ENCODE measurements around the gene GIMAP5. TPM values are rescaled to one million over a fixed set of nuclear protein-coding genes. Genes with fewer than 3 reads are reported as not detected.

Gene GIMAP5
- total RNA-seq, 6 experiments from 2014 or later = 2.9 to 9.8 (median 8.0) TPM

DNA sequence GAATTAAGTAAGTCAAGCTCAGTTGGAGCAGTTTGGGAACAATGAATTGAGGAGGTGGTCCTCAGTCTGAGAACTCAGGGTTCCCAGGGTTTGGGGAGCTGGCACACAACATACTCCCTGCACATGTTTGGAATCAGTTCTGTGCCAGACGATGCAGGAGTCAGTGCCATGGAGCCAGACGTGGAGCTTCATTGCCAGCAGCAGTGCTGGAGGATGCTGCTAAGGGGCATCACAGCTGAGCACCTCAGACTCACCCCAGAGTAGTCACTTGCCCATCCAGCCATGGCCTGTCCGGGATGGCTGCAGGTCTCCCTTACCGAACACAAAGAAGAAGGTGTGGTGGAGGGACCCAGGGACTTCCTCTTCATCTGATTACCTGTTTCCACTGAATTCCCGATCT is 7.9 kb downstream of the GIMAP5 start:
- no peak for DNase-seq
- TF ChIP-seq POLR2A (IDR thresholded peaks at IDR 0.05) = no peak
- TF ChIP-seq, protein P1, sequence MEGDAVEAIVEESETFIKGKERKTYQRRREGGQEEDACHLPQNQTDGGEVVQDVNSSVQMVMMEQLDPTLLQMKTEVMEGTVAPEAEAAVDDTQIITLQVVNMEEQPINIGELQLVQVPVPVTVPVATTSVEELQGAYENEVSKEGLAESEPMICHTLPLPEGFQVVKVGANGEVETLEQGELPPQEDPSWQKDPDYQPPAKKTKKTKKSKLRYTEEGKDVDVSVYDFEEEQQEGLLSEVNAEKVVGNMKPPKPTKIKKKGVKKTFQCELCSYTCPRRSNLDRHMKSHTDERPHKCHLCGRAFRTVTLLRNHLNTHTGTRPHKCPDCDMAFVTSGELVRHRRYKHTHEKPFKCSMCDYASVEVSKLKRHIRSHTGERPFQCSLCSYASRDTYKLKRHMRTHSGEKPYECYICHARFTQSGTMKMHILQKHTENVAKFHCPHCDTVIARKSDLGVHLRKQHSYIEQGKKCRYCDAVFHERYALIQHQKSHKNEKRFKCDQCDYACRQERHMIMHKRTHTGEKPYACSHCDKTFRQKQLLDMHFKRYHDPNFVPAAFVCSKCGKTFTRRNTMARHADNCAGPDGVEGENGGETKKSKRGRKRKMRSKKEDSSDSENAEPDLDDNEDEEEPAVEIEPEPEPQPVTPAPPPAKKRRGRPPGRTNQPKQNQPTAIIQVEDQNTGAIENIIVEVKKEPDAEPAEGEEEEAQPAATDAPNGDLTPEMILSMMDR (IDR thresholded peaks at IDR 0.05) = no peak
- intact Hi-C loops (cut with DNase I) = loop anchor here in 1 of 2 donors (10.0 kb wide), 1 partner anchor 300 kb away; no protein-coding TSS in a partner anchor
- H3K9me3 ChIP-seq = no peaks in the 10 kb centered on the region
- H3K4me3 ChIP-seq = no peak overlapping the region
- H3K36me3 ChIP-seq = no peaks in the 10 kb centered on the region
- H3K27ac ChIP-seq = no peak overlapping the region
- no peaks in the 10 kb centered on the region for H3K27me3 ChIP-seq
- peak in 2 of 4 donors; percentile 5 to 16 for ATAC-seq
- WGBS (ENCODE audit: insufficient coverage, low coverage, low lambda C conversion rate, missing lambda C conversion rate) = 69% methylated on average over 2 of the region's 5 CpGs
- H3K4me1 ChIP-seq = peaks cover 0 to 7% (median 3%) of the 10 kb centered on the region in 4 donors

DNA sequence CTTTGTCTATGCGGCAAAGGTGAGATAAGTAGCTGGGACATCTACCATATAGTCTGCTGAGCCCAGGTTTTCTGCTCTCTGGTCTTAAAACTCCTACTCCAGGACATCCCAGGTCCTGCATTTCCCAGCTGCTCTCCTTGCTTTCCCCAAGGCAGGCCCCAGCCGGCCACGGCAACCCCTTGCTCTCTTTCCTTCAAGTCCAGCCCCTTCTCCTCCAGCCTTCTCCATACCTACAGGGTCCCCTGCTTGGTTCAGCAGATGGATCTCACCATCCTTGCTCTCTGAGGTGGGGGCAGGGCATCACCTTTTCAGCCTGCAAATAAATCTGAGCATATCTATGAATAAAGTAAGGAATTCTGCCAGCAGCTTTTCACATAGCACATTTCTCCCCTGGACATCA is 8.7 kb downstream of the GIMAP5 start:
- no peak for ATAC-seq
- 83% methylated on average over 3 of the region's 3 CpGs for WGBS (ENCODE audit: insufficient coverage, low coverage, low lambda C conversion rate, missing lambda C conversion rate)
- no peak overlapping the region for H3K4me3 ChIP-seq
- intact Hi-C loops (cut with DNase I) = loop anchor here in 1 of 2 donors (10.0 kb wide), 1 partner anchor 301 kb away; no protein-coding TSS in a partner anchor
- H3K9me3 ChIP-seq = no peaks in the 10 kb centered on the region
- no peaks in the 10 kb centered on the region for H3K36me3 ChIP-seq
- no peak for DNase-seq
- H3K27ac ChIP-seq = no peak overlapping the region
- no peak for TF ChIP-seq POLR2A (IDR thresholded peaks at IDR 0.05)
- TF ChIP-seq, protein P1 (IDR thresholded peaks at IDR 0.05) = no peak
- H3K4me1 ChIP-seq = peaks cover 0 to 10% (median 3%) of the 10 kb centered on the region in 4 donors
- H3K27me3 ChIP-seq = no peaks in the 10 kb centered on the region

DNA sequence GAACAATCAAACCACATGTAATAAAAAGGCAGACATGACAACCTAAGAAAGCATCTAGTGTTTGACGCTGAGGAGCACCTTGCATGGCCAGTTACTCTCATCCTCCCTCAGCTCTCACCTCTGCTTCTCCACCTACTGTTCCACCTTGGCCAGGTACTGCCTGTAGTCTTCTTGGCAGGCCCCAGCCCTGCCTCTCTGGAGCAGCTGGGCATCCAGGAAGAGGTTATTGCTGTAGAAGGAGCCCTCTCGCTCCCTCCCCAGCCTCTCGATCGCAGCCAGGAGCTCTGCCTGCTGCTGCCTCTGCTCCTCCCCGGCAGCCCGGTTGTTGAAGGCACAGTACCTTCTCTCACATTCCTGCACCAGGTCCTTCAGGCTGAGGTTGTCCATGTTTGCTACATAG is 9.7 kb downstream of the GIMAP5 start:
- TF ChIP-seq POLR2A (IDR thresholded peaks at IDR 0.05) = no peak
- TF ChIP-seq, protein P1 (IDR thresholded peaks at IDR 0.05) = no peak
- no peak overlapping the region for H3K27ac ChIP-seq
- WGBS (ENCODE audit: insufficient coverage, low coverage, low lambda C conversion rate, missing lambda C conversion rate) = 86% methylated on average over 1 of the region's 6 CpGs

DNA sequence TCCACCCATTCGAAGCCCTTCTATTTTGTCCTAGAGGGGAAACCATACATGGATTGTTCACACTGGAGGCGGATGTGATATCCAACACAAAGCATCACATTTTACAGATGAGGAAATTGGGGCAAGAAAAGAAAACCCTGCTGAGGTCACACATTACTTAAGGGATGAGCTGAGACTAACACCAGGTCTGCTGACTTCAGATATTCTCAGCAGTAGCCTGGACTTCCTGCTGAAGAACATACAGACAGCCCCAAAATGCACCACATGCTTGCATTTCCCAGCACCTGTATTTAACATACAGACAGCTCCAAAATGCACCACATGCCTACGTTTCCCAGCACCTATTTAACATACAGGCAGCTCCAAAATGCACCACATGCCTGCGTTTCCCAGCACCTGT is 11.2 kb downstream of the GIMAP5 start:
- H3K4me1 ChIP-seq = peaks cover 0 to 16% (median 5%) of the 10 kb centered on the region in 4 donors

More for the DNA sequence above, 9.7 kb downstream of the GIMAP5 start:
- no peak for DNase-seq
- no peaks in the 10 kb centered on the region for H3K27me3 ChIP-seq
- no peak overlapping the region for H3K4me3 ChIP-seq
- no peaks in the 10 kb centered on the region for H3K36me3 ChIP-seq
- intact Hi-C loops (cut with DNase I) = loop anchor here in 1 of 2 donors (10.0 kb wide), 1 partner anchor 302 kb away; no protein-coding TSS in a partner anchor
- ATAC-seq = no peak
- H3K4me1 ChIP-seq = peaks cover 0 to 13% (median 5%) of the 10 kb centered on the region in 4 donors
- no peaks in the 10 kb centered on the region for H3K9me3 ChIP-seq

More for the DNA sequence above, 11.2 kb downstream of the GIMAP5 start:
- no peak overlapping the region for H3K27ac ChIP-seq
- DNase-seq = no peak
- no peak for TF ChIP-seq POLR2A (IDR thresholded peaks at IDR 0.05)
- TF ChIP-seq, protein P1 (IDR thresholded peaks at IDR 0.05) = no peak
- H3K9me3 ChIP-seq = no peaks in the 10 kb centered on the region
- no peaks in the 10 kb centered on the region for H3K27me3 ChIP-seq
- H3K36me3 ChIP-seq = no peaks in the 10 kb centered on the region
- peak in 1 of 4 donors; percentile 12 for ATAC-seq
- WGBS (ENCODE audit: insufficient coverage, low coverage, low lambda C conversion rate, missing lambda C conversion rate) = 72% methylated on average over 4 of the region's 4 CpGs
- no peak overlapping the region for H3K4me3 ChIP-seq
- intact Hi-C loops (cut with DNase I) = loop anchor here in 1 of 2 donors (10.0 kb wide), 1 partner anchor 304 kb away; no protein-coding TSS in a partner anchor

Data from right lobe of liver (tissue), 6 donors.